Stimulated activated CD4-positive, alpha-beta T cell treated with anti-CD3 and anti-CD28 coated beads, Interleukin-2, amount 100 ng/mL, for 4 hours (primary cell): ENCODE results near the gene PSMG3.
A peak's percentile ranks its signal among the peaks of the same experiment; 100 is the strongest.

Experiments used
- DNase-seq: peaks from one replicate; pipeline ENCODE4 v3.0.0-alpha.2; 2020; ENCODE audit warnings: low read depth

The PSMG3 gene, protein sequence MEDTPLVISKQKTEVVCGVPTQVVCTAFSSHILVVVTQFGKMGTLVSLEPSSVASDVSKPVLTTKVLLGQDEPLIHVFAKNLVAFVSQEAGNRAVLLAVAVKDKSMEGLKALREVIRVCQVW

DNA sequence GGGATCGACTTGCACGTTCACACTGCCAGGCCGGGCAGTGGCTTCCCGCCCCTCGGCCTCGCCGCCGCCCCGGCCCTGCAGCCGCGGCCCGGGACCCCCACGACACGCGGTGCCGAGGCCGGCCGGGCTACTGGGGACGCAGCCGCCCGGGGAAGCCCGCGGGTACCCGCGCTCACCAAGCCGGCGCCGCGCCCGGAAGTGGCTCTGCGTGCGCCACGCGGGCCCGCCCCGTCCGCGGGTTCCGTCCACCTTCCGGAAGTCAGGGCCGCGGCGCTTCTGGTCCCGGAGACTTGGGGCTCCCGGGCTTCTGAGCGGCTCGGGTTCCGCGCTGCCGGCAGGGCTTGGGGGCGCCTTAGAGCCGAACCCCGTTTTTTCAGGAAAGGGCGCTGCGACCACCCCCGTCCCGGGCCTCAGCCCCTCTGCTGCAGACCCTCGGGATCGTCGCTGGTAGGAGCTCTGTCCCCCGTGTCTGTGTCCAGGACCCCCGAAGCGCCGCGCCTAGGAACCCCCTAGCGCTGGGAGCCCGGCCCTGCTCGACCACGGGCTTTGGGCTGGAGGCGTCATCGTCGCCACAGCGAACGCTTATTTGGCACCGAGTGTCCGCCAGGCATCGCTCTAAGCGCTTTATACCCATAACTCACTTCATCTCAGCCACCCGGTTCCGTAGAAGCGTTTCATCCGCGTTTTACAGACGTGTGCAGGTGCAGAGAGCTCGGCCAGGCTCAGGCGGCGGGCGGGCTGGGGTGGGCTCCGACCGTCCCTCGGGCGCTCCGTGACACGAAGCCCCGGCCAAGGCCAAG, at the start of gene PSMG3:
Gene PSMG3, minus strand, starts transcription at position 200 of the 800 bp plus-strand sequence. CDS start 693 bp downstream, outside the sequence.
- DNase-seq: peak; percentile 78

DNA sequence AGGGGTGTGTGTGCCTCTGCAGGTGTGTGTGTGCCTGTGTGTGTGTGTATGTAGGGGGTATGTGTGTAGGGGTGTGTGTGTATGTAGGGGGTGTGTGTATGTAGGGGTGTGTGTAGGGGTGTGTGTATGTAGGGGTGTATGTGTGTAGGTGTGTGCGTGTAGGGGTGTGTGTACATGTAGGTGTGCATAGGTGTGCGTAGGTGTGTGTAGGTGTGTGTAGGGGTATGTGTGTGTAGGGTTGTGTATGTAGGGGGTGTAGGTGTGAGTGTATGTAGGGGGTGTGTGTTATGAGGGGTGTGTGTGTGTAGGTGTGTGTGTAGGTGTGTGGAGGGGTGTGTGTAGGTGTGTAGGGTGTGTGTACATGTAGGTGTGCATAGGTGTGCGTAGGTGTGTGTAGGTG, 48.6 kb upstream of the PSMG3 start:
- DNase-seq: no peak

DNA sequence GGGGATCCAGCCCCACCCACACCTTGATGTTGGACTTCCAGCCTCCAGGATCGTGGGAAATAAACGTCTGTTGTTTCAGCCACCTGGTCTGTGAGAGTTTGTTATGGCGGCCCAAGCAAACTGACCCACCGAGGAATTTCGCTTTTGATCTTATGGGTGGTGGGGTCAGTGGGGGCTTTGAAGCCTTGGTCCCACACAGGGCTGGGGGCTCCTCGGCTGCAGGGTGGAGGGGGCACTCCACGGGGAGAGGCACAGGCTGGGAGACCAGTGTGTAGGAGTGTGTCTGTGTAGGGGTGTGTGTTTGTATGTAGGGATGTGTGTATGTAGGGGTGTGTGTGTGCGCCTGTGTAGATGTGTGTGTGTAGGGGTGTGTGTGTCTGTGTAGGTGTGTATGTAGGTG, 48.1 kb upstream of the PSMG3 start:
- no peak for DNase-seq

DNA sequence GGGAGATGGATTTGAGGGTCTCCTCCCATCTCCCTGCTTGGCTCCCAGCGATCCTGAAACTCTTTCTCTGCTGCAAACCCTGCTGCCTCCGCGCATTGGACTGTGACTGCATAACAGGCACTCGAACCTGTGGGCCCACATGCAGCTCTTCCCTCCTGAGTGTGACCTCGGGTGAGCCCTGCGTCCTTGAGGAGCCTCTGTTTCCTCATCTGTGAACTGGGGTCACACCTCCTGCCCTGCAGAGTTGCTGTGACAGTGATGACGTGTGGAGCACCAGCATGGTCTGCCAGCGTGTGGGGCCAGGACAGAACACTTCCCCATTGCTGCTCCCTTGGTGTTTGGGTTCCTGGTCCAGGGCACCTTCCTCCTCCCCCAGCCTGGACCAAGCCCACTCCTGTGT, 46.9 kb upstream of the PSMG3 start:
- no peak for DNase-seq

DNA sequence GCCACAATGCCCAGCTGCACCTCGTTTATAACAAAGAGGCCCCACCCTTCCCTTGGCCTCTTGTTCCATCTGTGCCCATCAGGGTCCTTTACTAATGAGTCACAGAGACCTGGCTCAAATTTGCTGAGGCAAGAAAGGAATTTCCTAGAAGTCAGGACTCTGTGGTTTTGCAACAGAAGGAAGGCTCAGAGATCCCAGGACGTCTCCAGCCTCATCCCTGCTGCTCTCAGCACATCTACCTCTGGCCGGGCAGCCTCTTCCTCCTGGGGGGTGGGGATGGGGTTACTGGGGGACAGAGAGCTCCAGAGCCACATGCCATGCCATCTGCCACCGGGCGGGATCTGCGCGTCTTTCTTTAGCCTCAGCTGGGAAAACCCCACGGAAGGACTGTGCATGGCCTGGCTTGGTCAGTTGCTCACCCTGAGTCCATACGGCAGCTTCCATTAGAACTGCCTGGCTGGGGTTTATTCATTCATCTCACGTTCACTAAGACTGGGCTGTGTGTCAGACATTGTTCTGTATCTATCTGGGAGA, 41.9 kb upstream of the PSMG3 start:
- no peak for DNase-seq

DNA sequence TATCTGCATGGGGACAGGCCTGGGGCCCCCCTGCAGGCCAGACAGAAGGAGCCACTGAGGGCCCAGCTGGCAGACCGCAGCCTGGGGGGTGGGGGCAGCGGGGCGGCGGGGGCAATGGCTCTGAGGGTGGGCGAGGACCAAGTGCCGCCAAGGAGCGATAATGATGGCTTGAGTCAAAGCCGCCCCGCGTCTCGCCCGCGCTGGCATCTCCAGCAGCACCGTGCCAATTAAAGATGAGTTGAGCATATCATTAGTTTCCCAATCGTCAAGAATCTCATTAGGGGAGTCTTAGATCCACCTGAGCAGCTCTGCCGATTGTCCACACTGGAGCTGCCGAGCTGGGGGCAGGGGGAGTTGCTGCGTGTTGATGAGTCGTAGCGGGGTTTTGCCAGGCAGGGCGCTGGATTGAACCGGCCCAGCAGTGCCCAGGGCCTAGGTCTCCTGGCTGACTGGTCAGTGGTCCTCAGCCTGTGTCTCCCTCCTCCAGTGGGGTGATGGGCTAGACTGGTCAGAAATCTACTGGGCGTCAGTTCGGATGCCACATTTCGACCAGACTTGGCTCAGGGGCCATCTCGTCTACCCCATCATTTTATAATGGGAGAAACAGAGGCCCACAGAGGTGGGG, 41.0 kb upstream of the PSMG3 start:
- DNase-seq: no peak

DNA sequence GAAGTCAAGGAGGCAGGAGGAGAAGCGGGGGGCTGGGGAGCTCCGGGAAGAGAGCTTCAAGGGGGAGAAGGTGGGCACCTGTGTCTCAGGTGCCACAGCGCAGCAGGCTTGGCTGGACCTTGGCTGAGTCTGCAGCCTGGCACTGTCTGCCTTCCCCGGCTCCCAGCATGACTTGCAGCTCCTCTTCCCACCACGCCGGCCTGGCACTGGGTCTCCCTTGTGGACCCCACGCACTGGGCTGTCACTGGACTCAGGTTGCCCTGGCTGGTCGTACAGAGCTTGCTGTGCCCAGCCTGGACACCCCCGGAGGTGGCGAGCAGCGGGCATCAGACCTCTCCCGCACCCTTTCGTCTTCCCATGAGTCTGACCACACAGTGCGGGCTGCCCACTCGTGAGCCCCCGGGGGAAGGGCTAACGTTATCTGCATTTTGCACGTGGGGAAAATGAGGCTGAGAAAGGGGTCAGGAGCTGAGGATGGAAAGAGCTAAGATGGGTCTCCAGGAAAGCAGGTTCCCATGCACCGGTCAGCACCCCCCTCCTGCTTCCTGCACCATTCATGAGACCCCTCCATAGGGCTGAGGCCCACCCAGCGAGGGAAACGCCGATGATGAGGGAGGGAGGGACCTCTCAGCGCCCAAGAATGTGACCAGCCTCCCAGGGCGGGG, 40.3 kb upstream of the PSMG3 start:
- DNase-seq: no peak

DNA sequence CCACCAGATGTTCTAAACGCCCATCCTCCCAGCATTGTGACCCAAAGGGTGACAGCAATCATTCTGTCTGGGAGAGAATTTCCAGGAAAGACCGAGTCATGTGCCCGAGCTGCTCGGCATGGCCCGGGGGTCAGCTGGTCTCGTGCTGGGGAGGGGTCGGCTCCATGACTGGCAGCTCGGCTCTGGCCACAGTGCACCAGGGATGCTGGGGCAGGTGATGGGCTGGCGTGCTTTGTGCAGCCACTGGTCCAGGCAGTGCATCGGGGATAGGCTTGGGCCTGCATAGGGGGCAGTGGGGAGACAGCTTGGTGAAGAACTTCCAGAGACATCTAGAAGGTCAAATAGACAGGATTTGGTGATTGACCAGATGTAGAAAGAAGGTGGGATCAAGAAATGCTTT, 39.2 kb upstream of the PSMG3 start:
- no peak for DNase-seq

DNA sequence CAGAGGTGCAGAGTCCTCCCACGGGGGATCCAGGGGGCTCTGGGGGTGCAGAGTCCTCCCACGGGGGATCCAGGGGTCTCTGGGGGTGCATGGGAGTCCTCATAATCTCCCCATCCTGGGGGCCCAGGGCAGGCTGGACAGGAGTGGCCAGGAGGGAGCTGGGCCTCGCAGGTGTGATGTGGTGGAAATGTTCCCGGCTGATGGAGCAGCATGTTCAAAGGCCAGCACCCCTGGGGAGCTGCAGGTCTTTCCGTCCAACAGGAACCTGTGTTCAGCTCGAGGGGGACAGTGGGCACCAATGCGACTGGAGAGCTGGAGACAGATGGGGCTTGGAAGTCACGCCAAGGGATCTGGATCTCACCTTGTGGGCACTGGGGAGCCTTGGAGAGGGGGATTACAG, 38.5 kb upstream of the PSMG3 start:
- DNase-seq: no peak

DNA sequence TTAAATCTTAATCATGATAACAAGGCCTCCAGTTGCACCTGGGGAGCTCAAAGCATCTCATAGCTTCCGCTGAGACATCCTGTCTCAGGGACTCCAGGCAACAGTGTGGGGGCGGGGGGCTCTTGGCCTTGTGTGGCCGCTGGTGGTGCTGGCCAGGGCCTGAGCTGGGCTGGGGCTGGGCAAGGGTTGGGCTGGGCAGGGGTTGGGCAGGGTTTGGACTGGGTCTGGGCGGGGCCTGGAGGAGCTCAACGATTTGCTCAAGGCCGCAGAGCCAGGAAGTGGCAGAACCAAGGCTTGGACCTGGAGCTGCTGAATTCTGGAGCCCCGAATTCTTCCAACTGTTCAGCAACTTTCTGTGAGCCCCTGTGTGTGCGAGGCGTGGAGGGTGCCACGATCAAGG, 37.9 kb upstream of the PSMG3 start:
- no peak for DNase-seq

DNA sequence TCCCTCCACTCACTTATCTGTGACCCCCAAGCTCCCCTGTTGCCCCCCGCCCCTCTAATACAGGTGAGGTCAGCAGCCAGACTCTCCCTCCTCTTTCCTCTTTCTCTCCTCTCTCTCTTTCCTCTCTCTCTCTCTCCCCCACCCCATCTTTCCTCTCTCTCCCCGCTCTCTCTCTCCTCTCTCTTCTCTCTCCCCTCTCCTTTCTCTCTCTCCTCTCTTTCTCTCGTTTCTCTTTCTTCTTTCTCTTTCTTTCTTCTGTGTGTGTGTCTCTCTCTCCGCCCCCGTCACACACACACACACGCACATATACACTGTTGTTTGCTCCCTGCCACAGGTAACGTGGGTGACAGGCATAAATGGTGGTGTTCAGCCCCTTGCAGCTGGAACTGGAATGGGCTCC, 37.2 kb upstream of the PSMG3 start:
- DNase-seq: no peak

DNA sequence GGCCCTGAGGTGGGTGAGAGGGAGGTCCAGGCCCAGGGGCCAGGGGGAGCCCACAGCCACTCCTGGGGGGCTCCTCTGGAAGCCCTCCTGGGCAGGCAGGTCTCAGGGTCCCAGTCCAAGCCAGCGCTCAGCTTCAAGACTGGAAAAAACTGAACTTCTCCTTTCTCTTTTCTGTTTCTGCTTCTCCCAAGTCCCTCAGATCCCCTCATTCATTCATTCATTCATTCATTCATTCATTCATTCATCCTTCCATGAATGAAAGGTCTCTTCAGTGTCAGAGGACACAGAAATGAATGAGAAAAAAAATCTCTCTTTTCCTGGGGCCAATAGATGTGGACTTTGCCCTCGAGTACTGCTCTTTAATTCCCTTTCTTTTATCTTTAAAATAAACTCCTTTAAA, 34.6 kb upstream of the PSMG3 start:
- DNase-seq: no peak

DNA sequence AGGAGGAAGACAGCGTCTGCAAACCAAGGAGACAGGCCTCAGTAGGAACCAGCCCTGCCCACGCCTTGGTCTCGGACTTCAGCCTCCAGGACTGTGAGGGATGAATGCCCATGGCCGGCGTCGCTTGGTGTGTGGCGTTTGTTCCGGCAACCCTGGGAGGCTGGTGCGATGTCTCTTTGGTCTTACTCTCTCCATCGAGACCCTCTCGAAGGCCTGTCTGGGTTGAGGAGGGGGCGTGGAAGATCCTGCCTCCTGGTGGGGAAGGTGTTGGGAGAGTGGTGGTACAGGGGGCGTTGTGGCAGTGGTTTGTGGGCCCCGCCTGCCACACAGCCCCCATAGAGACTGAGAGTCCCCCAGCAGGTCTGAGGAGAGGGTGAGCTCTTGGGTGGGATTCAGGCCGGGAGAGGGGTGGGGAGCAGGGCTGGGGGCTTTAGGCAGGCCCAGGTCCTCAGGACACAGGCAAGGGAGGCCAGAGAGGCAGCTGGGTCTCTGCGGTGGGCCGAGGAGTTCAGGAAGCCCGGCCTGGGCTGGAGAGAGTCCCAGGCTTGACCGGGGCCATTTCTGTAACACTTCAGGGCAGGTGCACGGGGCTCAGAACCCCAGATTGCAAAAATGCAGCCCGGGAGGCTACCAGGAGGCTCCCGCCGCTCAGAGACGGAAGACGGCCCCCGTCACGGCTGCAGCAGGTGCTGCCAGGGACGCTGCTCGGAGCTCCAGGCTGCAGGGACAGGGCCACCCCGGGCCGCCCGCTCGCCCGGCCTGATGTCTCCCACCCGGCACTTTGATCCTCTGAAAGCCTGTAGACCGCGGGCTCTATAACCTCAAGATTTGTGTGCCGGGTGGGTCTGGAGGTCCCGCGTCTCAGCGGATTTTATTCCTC, 33.8 kb upstream of the PSMG3 start:
- no peak for DNase-seq

DNA sequence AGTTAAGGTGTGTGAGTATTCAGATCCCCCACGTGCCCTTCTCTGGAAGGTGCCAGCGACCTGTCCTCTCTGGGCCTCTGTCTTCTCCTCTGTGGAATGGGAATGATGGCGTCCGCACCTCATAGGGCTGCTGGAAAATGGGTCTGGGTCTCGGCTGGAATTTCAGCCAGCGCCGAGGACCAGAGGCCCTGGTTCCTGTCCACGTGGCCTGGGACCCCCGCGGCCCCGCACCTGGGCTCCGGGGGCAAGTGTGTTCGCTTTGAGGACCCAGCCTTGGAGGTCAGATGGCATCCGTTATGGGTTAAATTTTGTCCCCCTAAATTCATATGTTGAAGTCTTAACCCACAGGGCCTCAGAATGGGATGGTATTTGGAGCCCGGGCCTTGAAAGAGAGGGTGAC, 32.6 kb upstream of the PSMG3 start:
- DNase-seq: no peak

DNA sequence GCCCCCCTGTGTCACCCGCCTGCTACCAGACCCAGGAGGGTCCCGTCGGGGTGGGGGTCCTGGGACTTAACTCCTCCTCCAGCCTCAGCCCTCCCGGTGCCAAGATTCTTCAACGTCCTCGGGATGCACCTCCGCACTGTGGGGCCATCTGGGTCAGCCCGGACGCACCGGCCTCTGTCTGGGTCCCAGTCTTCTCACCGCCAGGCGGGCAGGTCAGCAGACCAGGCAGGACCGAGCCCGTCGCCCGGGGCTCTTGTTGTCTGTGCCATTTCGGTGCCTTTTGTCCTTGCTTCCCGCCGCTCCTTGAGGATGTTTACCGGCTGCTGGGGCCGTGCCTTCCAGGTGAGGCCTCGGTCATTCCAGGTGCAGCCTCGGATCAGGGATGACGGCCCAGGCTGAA, 32.1 kb upstream of the PSMG3 start:
- DNase-seq: no peak

DNA sequence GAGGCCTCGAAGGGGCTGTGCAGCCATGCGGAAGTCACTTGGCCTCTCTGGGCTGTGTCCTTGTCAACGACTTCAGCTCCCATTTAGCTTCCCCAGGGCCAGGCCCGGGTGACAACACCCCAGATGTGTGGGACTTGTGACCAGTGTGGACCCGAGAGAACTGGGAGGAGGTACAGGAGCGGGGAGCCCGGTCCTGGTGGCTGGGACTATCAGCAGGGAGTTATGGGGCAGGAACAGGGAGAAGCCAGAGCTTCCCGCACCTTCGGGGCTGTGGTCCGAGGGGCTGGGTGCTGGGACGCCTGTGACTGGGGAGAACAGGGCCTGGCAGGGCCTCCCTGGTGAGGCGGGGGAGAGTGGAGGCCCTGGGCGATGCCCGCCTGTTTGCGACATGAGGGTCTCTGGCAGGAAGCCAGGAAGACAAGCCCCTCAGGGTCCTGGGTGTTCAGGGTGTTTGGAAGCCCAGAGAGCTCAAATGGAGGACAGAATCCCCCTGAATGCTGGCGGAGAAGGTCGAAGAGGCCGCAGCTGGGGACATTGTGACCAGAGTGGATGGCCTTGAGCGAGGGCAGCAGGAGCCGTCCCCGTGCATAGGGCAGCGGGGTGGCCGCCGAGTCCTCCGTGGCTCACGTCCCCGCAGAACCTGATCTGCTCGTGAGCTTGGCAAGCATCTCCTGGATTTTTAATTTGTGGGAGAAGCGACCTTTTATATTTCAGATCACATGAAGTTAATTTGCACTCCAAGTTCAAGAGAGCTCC, 30.0 kb upstream of the PSMG3 start:
- DNase-seq: no peak

DNA sequence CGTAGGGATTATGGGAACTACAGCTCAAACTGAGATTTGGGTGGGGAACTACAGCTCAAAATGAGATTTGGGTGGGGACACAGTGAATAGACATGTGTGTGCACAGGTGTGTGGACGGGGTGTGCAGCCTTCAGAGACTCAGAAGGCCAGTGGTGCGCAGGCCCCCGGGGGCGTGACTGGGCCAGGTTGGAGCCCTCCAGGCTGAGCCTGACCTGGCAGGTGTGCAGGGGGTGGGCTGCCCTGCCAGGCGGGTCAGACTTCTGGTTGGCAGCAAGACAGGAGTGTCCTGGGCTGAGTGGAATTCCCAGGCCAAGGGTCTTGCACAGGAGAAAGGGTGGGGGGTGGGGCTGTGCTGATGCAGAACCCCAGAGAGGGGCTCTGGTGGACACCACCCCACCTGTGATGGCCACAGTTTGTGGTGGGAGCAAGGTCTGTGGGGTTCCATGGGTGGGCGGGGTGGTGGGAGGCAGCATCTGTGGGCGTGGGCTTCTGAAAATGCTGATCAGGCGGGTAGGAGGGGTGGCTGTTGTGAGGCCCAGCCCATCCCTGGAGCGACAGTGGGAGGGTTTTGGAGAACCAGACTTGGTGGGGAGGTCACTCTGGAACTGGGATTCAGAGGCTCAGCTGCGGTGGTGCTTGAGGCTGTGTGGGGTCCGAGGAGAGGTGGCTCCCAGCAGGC, 29.3 kb upstream of the PSMG3 start:
- DNase-seq: no peak

DNA sequence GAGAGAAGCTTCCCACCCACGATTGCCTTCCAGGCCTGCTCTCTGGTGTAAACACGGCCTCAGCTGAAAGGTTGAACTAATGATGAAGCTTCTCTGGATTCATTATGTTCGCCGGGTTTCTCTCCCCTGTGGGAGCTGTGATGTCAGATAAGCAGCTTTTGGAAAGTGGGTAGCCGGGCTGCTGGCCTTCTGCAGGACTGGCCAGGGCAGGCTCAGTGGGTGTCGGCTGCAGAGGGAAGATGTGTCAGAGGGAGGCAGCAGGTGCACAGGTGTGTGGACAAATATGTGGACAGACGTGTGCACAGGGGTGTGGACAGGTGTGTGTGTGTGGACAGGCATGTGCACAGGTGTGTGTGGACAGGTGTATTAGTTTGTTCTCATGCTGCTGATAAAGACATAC, 28.5 kb upstream of the PSMG3 start:
- no peak for DNase-seq

DNA sequence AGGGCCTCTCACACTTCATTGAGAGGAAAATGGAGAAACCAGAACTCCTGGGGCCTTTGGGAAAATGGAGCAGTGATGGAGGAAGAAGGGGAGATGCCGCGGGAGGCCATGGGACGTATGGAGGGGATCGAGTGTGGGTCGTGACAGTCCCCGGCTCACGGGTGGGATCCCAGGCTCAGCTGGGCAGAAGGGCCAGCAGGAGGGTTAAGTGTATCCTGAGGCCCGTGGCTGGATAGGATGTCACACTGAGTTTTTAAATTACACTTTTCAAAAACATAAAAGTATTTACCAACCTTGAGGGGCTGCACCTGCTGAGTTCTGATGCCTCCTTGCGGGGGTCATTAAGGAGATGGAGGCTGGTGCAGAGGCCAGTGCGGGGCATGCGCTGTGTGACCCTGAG, 28.0 kb upstream of the PSMG3 start:
- DNase-seq: no peak

DNA sequence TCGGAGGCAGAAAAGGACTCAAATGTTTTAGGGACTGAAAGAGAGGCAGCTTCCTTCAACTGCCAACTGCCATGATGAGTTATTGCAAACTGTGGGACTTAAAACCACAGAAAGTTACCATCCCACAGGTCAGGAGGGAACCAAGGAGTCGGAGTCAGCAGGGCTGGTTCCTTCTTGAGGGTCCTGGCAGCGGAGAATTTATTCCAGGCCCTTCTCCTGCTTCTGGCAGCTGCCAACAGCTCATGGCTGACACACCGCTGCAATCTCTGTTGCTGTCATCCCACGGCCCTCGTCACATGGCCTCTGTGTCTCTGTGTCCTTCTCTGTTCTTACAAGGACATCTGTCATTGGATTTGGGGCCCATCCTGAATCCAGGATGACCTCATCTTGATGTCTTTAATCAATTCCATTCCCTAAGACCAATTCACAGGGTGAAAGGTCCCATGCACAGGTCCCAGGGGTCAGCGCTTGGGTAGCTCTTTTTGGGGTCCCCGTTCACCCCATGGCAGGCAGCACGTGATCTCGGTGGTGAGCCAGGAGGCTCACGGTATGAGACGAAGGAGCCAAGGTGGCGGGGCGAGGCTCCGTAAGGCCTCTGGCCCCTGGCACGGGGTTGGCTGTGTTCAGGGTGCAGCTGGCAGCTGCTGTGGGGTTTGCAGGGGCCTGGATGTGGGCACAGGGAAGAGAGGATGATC, 27.4 kb upstream of the PSMG3 start:
- no peak for DNase-seq
